MCF 10A (cell line): ENCODE results near the gene UBE2Q2. TPM values are rescaled to one million over a fixed set of nuclear protein-coding genes. Genes with fewer than 3 reads are reported as not detected.
"Not testable (repeated sequence)": the region's sequence is repeated elsewhere in the genome, so short reads cannot be mapped to it uniquely, and the experiment has no call there.

Source experiments
- BruUV-seq: library from RNA; stranded (reverse); fragments of 400-500 nt; replicated peaks from 2 replicates; lab custom pipeline; 2021; lab: Mats Ljungman, UMichigan
- CTCF ChIA-PET: fragments of 300-600 bp; sonication (Branson Sonifier 250); formaldehyde crosslinking; extraction: SDS; loops from one replicate; lab custom pipeline; 2021; ENCODE audit warnings: antibody characterized with exemption, inconsistent platforms; lab: Yijun Ruan, JAX
- POLR2A ChIA-PET: fragments of 300-600, 350-650 bp; sonication (Branson Sonifier 250); formaldehyde crosslinking; extraction: SDS; loops from one replicate; lab custom pipeline; 2020; ENCODE audit warnings: antibody characterized with exemption, inconsistent platforms; lab: Yijun Ruan, JAX
- DNase-seq: peaks from one replicate; pipeline ENCODE4 v3.0.0-alpha.2; 2018; ENCODE audit not compliant: unreplicated experiment
- H3K27ac Mint-ChIP-seq: one replicate; pipeline ENCODE4 v1.8.0; 2022; ENCODE audit warnings: mild to moderate bottlenecking, low read depth, mixed read lengths; ENCODE audit not compliant: unreplicated experiment
- H3K27me3 Mint-ChIP-seq: one replicate; pipeline ENCODE4 v1.8.0; 2022; ENCODE audit warnings: mixed read lengths; ENCODE audit not compliant: insufficient read depth, unreplicated experiment
- H3K36me3 Mint-ChIP-seq: one replicate; pipeline ENCODE4 v1.8.0; 2022; ENCODE audit warnings: mild to moderate bottlenecking, moderate library complexity, mixed read lengths; ENCODE audit not compliant: insufficient read depth, unreplicated experiment
- H3K4me1 Mint-ChIP-seq: one replicate; pipeline ENCODE4 v1.8.0; 2022; ENCODE audit warnings: mixed read lengths; ENCODE audit not compliant: insufficient read depth, unreplicated experiment
- H3K4me3 Mint-ChIP-seq: one replicate; pipeline ENCODE4 v1.8.0; 2022; ENCODE audit warnings: mild to moderate bottlenecking, moderate library complexity, mixed read lengths; ENCODE audit not compliant: unreplicated experiment
- H3K9me3 Mint-ChIP-seq: one replicate; pipeline ENCODE4 v1.8.0; 2022; ENCODE audit warnings: mixed read lengths; ENCODE audit not compliant: unreplicated experiment
- intact Hi-C: fragments of 100-400 bp; cut with micrococcal nuclease; formaldehyde crosslinking; loops from 2 replicates; pipeline ENCODE4 v1.14.1; 2022
- total RNA-seq: library from RNA; stranded (reverse); gene quantifications from 2 replicates; pipeline ENCODE4 v1.2.3, GENCODE V29; 2022
- TF ChIP-seq, protein P1 (sequence below): fragments of 200-600 bp; IDR thresholded peaks from one replicate; pipeline ENCODE4 v1.8.0; 2022; ENCODE audit warnings: antibody characterized with exemption, mild to moderate bottlenecking; ENCODE audit not compliant: unreplicated experiment

Gene UBE2Q2
- total RNA-seq, 1 experiment from 2014 or later, result 28.3 TPM

DNA sequence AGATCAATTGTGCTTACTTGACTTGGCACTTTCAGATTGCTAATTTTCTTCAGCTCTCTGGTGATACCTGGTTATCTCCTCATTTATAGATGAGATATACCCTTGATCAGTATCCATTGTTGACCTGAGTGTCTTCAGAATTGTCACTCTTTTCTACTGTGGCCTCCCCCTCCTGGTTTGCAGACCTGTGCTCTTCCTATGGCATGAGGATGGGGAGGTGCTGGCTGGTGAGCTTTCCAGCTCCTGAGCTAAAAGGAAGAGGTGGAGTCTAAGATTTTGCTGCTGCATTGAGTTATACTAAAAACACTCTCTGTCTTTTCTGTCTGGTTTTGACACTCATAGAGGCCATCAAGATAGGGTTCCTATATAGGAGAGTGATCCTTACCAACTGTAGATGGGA lies 23.7 kb downstream of the UBE2Q2 start:
- no TSS peak for BruUV-seq
- CTCF ChIA-PET, result interaction anchor here (0.6 kb wide), 1 partner anchor 18 kb away, joined by 3 read pairs; no protein-coding TSS in a partner anchor
- Mint-ChIP-seq H3K36me3 (peaks cover 51% of the 10 kb centered on the region), H3K4me3 (no peak overlapping the region), H3K9me3 (no peaks in the 10 kb centered on the region), H3K27me3 (no peaks in the 10 kb centered on the region), H3K27ac (no peak overlapping the region), H3K4me1 (peaks cover 6% of the 10 kb centered on the region)
- intact Hi-C loops, result no loop called here
- no peak for DNase-seq
- POLR2A ChIA-PET, result interaction anchor here (0.6 to 0.7 kb wide), 2 partner anchors 11 to 22 kb away, joined by 3 to 4 read pairs; no protein-coding TSS in a partner anchor
- TF ChIP-seq, protein P1, sequence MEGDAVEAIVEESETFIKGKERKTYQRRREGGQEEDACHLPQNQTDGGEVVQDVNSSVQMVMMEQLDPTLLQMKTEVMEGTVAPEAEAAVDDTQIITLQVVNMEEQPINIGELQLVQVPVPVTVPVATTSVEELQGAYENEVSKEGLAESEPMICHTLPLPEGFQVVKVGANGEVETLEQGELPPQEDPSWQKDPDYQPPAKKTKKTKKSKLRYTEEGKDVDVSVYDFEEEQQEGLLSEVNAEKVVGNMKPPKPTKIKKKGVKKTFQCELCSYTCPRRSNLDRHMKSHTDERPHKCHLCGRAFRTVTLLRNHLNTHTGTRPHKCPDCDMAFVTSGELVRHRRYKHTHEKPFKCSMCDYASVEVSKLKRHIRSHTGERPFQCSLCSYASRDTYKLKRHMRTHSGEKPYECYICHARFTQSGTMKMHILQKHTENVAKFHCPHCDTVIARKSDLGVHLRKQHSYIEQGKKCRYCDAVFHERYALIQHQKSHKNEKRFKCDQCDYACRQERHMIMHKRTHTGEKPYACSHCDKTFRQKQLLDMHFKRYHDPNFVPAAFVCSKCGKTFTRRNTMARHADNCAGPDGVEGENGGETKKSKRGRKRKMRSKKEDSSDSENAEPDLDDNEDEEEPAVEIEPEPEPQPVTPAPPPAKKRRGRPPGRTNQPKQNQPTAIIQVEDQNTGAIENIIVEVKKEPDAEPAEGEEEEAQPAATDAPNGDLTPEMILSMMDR, result no peak

- no peak overlapping the region for H3K4me3 Mint-ChIP-seq
- H3K27me3 Mint-ChIP-seq, result no peaks in the 10 kb centered on the region
- no peaks in the 10 kb centered on the region for H3K9me3 Mint-ChIP-seq
- POLR2A ChIA-PET, result interaction anchor here (0.7 to 1.2 kb wide), 2 partner anchors 12 to 22 kb away, joined by 3 to 4 read pairs; no protein-coding TSS in a partner anchor
- H3K4me1 Mint-ChIP-seq, result peaks cover 6% of the 10 kb centered on the region
- H3K36me3 Mint-ChIP-seq, result peaks cover 50% of the 10 kb centered on the region
- intact Hi-C loops, result no loop called here
- BruUV-seq, result no TSS peak
- H3K27ac Mint-ChIP-seq, result no peak overlapping the region
- CTCF ChIA-PET, result interaction anchor here (0.9 kb wide), 1 partner anchor 17 kb away, joined by 4 read pairs; no protein-coding TSS in a partner anchor
- no peak for DNase-seq
- TF ChIP-seq, protein P1, result no peak
These were observed 24.2 kb downstream of the UBE2Q2 start for GRCh38 chr15:75867449-75867848.

DNA sequence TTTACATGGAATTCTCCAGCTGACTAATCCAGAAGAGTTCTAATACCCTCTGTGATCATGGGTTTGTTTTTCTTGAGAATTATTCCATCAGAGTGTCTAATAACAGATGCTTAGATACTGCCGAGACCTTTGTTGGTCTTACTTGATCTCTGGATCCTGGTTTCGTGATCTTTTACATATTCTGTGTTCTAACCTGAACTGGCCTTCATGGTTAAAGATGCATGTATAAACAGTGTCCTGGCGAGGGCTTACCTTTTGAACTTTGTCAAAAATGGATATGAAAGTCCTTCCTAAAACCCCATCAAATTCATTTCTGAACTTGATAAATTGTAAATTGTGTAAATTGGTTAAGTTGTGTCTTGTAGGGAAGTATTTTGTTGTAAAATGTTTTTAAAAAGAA lies 24.8 kb downstream of the UBE2Q2 start:
- ChIA-PET CTCF (interaction anchor here (0.9 kb wide), 1 partner anchor 17 kb away, joined by 4 read pairs; no protein-coding TSS in a partner anchor), POLR2A (interaction anchor here (1.2 kb wide), 1 partner anchor 13 kb away, joined by 4 read pairs; no protein-coding TSS in a partner anchor)
- Mint-ChIP-seq H3K4me3 (no peak overlapping the region), H3K27ac (no peak overlapping the region), H3K4me1 (peaks cover 6% of the 10 kb centered on the region), H3K9me3 (no peaks in the 10 kb centered on the region), H3K27me3 (no peaks in the 10 kb centered on the region), H3K36me3 (peaks cover 47% of the 10 kb centered on the region)
- TF ChIP-seq, protein P1, result no peak
- BruUV-seq, result no TSS peak
- DNase-seq, result no peak
- intact Hi-C loops, result no loop called here

GRCh38 chr15:75869446-75869845 lies 26.2 kb downstream of the UBE2Q2 start:
- intact Hi-C loops, result no loop called here
- H3K36me3 Mint-ChIP-seq, result peaks cover 52% of the 10 kb centered on the region
- H3K27me3 Mint-ChIP-seq, result no peaks in the 10 kb centered on the region
- POLR2A ChIA-PET, result interaction anchor here (0.6 to 1.3 kb wide), 2 partner anchors 21 to 28 kb away, joined by 3 to 4 read pairs; no protein-coding TSS in a partner anchor
- TF ChIP-seq, protein P1, result no peak
- no peak overlapping the region for H3K27ac Mint-ChIP-seq
- CTCF ChIA-PET, result no interaction called here
- H3K4me1 Mint-ChIP-seq, result peaks cover 6% of the 10 kb centered on the region
- BruUV-seq, result no TSS peak
- DNase-seq, result no peak
- H3K4me3 Mint-ChIP-seq, result no peak overlapping the region
- no peaks in the 10 kb centered on the region for H3K9me3 Mint-ChIP-seq

GRCh38 chr15:75871589-75871988 lies 28.3 kb downstream of the UBE2Q2 start:
- CTCF ChIA-PET, H3K27ac Mint-ChIP-seq, POLR2A ChIA-PET: not testable (repeated sequence)

More at GRCh38 chr15:75871589-75871988, 28.3 kb downstream of the UBE2Q2 start:
- H3K4me3 Mint-ChIP-seq, intact Hi-C loops, H3K27me3 Mint-ChIP-seq, BruUV-seq, H3K9me3 Mint-ChIP-seq, H3K4me1 Mint-ChIP-seq, DNase-seq: not testable (repeated sequence)
- peaks cover 58% of the 10 kb centered on the region for H3K36me3 Mint-ChIP-seq
